ENCODE results near the gene TMCC3.
"Not testable (repeated sequence)": the region's sequence is repeated elsewhere in the genome, so short reads cannot be mapped to it uniquely, and the experiment has no call there.

The TMCC3 gene

GRCh38 chr12:94601307-94601706 is 49.0 kb downstream of the TMCC3 start:
- not testable (repeated sequence) for DNase-seq (ENCODE audit: low spot score)

GRCh38 chr12:94599189-94599588 is 51.2 kb downstream of the TMCC3 start:
- DNase-seq (ENCODE audit: low spot score), result no peak

GRCh38 chr12:94597268-94597667 is 53.1 kb downstream of the TMCC3 start:
- DNase-seq (ENCODE audit: low spot score), result no peak

GRCh38 chr12:94596596-94596995 is 53.8 kb downstream of the TMCC3 start:
- DNase-seq (ENCODE audit: low spot score), result no peak

GRCh38 chr12:94595152-94595551 is 55.2 kb downstream of the TMCC3 start:
- no peak for DNase-seq (ENCODE audit: low spot score)

- DNase-seq (ENCODE audit: low spot score), result no peak
Observed at GRCh38 chr12:94594443-94594825, 55.9 kb downstream of the TMCC3 start.

GRCh38 chr12:94593822-94594442 is 56.4 kb downstream of the TMCC3 start:
- no peak for DNase-seq (ENCODE audit: low spot score)

- DNase-seq (ENCODE audit: low spot score), result not testable (repeated sequence)
Observed at GRCh38 chr12:94592723-94593122, 57.6 kb downstream of the TMCC3 start.

GRCh38 chr12:94592080-94592479 is 58.3 kb downstream of the TMCC3 start:
- DNase-seq (ENCODE audit: low spot score), result no peak

GRCh38 chr12:94590428-94590827 is 59.9 kb downstream of the TMCC3 start:
- DNase-seq (ENCODE audit: low spot score), result no peak

GRCh38 chr12:94589591-94590001 is 60.8 kb downstream of the TMCC3 start:
- DNase-seq (ENCODE audit: low spot score), result no peak

GRCh38 chr12:94588346-94588745 is 62.0 kb downstream of the TMCC3 start:
- DNase-seq (ENCODE audit: low spot score), result no peak

- no peak for DNase-seq (ENCODE audit: low spot score)
Observed at GRCh38 chr12:94587266-94588241, 62.8 kb downstream of the TMCC3 start.

GRCh38 chr12:94586589-94587259 is 63.6 kb downstream of the TMCC3 start:
- DNase-seq (ENCODE audit: low spot score), result no peak

- DNase-seq (ENCODE audit: low spot score), result no peak
Observed at GRCh38 chr12:94585626-94586025, 64.7 kb downstream of the TMCC3 start.

- DNase-seq (ENCODE audit: low spot score), result no peak
Observed at GRCh38 chr12:94584377-94584776, 66.0 kb downstream of the TMCC3 start.

GRCh38 chr12:94582591-94582990 is 67.8 kb downstream of the TMCC3 start:
- no peak for DNase-seq (ENCODE audit: low spot score)

GRCh38 chr12:94575645-94576403 is 74.5 kb downstream of the TMCC3 start:
- DNase-seq (ENCODE audit: low spot score), result no peak

- DNase-seq (ENCODE audit: low spot score), result no peak
Observed at GRCh38 chr12:94575024-94575423, 75.3 kb downstream of the TMCC3 start.

- DNase-seq (ENCODE audit: low spot score), result no peak
Observed at GRCh38 chr12:94571556-94571955, 78.8 kb downstream of the TMCC3 start.

GRCh38 chr12:94570161-94570560 is 80.2 kb downstream of the TMCC3 start:
- no peak for DNase-seq (ENCODE audit: low spot score)

- no peak for DNase-seq (ENCODE audit: low spot score)
Observed at GRCh38 chr12:94567761-94568160, 82.6 kb downstream of the TMCC3 start.
